Astrocyte (in vitro differentiated cells and primary cell): ENCODE measurements around the gene TRIM72.

Experiments used
- EZH2 ChIP-seq: IDR thresholded peaks from 2 replicates; pipeline ENCODE4 v1.6.1; 2012; ENCODE audit warnings: mild to moderate bottlenecking, low read length, inconsistent platforms; ENCODE audit not compliant: insufficient read depth
- TF ChIP-seq, protein P1 (sequence below): IDR thresholded peaks from 2 replicates; pipeline ENCODE4 v1.5.1; 2011; ENCODE audit warnings: low read depth, mild to moderate bottlenecking, inconsistent platforms, low read length, moderate library complexity; ENCODE audit not compliant: insufficient read depth

DNA sequence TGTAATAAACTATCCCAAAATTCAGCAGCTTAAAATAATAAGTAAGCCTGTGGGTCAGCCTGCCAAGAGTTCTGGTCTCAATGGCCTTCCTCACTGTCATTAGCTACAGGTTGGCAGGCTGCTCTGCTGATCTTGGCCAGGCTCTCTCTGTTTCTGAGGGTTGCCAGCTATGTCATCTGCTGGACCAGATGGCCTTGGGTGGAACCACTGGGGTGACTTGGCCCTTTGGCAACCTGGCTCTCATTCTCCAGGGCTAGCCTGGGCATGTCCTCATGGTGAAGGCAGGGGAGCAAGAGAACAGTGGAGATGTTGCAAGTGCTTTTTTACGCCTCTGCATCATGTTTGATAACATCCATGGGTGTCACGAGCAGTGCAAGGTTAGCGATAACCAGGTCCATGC is 59.8 kb downstream of the TRIM72 start:
- no peak for TF ChIP-seq EZH2
- TF ChIP-seq, protein P1, sequence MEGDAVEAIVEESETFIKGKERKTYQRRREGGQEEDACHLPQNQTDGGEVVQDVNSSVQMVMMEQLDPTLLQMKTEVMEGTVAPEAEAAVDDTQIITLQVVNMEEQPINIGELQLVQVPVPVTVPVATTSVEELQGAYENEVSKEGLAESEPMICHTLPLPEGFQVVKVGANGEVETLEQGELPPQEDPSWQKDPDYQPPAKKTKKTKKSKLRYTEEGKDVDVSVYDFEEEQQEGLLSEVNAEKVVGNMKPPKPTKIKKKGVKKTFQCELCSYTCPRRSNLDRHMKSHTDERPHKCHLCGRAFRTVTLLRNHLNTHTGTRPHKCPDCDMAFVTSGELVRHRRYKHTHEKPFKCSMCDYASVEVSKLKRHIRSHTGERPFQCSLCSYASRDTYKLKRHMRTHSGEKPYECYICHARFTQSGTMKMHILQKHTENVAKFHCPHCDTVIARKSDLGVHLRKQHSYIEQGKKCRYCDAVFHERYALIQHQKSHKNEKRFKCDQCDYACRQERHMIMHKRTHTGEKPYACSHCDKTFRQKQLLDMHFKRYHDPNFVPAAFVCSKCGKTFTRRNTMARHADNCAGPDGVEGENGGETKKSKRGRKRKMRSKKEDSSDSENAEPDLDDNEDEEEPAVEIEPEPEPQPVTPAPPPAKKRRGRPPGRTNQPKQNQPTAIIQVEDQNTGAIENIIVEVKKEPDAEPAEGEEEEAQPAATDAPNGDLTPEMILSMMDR: no peak
